Amniotic stem cell (primary cell): ENCODE data around the gene DCC.
"Not testable (repeated sequence)": the region's sequence is repeated elsewhere in the genome, so short reads cannot be mapped to it uniquely, and the experiment has no call there.

Experiments used
- DNase-seq: peaks from one replicate; lab custom pipeline; 2025; lab: John Stamatoyannopoulos, UW

DCC gene

GRCh38 chr18:53417003-53417402 lies 1077.0 kb downstream of the DCC start:
- no peak for DNase-seq

DNA sequence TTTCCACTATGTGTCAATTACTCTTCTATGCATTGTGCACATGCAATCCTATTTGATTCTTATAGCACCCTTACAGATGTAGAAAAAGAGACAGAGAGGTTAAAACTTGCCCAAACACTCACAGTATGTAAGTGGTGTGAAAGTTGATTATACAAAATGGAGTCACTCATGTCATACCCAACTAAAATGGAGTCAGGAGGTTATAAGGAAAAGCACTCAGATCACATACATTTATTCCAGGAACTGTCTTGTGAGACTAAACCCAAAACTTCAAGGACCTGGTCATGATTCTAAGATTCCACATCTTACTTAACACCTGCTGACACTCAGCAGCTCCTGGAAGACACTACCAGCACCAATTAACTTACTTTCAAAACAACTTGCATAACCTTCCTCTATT lies 1081.9 kb downstream of the DCC start:
- DNase-seq = no peak

- no peak for DNase-seq
These were observed 1082.9 kb downstream of the DCC start for GRCh38 chr18:53422896-53423295.

DNA sequence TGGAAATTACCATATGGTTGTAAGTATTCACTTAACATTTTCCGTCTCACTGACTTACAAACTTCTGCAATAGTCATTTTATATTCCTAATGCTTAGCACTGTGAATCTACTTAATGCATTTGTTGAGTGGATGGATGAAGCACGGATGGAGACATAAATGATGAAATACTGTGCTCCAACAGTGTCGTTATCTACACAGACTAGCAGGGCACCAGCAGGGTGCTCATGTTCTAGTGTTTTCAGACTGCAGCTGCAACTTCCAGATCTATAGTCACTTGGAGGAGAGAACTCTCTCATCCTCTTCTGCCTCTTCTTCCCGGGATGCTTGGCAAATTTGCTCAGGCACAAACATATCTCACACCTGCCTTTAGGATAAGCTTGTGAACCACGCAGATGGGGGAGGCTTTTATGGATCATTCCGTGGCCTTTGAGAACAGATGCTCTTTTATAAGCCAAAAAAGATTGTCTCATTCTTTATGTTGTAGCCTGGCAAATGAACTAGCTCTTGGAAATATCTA lies 1086.7 kb downstream of the DCC start:
- DNase-seq = no peak

DNA sequence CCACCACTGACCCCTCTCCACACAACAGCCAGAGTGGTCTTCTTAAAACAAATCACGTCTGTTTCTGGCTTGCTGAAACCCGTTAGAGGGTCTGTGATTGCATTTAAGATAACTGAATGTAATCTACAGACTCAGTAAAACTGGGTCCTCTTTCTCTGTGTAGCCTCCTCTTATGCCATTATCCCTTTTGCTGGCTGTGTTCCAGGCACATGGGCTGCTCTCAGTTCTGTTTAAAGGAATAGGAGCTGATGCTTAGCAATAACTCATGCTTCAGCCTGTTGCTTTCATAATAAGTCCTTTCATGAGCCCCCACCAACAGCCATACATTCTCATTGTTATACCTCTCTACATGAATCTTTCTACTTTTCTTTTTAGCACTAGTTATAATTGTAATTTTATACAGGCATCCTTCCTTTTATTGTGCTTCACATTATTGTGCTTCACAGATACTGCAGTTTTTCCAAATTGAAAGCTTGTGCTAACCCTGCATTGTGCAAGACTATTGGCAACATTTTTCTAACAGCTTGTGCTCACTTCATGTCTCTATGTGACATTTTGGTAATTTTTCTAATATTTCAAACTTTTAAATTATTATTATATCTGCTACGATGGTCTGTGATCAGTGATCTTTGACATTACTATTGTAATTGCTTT lies 1101.9 kb downstream of the DCC start:
- DNase-seq = no peak

GRCh38 chr18:53442415-53442783 lies 1102.4 kb downstream of the DCC start:
- DNase-seq = no peak

DNA sequence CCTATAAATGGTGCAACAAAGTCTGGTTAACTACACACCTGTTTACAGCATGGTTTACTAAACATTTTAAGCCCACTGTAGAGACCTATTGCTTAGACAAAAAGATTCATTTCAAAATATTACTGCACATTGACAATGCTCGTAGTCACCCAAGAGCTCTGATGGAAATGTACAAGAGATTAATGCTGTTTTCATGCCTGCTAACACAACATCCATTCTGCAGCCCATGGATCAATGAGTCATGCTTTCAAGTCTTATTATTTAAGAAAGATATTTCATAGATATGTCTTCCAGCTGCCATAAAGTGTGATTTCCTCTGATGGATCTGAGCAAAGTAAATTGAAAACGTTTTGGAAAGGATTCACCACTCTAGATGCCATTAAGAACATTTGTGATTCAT lies 1103.3 kb downstream of the DCC start:
- DNase-seq = no peak

DNA sequence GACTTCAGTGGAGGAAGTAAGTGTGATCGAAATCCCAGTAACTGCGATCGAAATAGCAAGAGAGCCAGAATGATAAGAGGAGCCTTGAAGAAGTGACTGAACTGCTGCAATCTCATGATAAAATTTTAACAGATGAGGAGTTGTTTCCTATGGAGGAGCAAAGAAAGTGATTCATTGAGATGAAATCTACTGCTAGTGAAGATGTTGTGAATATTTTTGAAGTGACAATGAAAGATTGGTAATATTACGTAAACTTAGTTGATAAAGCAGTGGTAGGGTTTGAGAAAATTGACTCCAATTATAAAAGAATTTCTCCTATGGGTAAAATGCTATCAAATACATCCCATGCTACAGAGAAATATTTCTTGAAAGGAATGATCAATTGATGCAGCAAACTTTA lies 1103.8 kb downstream of the DCC start:
- no peak for DNase-seq

- no peak for DNase-seq
These were observed 1111.9 kb downstream of the DCC start for GRCh38 chr18:53451902-53452301.

DNA sequence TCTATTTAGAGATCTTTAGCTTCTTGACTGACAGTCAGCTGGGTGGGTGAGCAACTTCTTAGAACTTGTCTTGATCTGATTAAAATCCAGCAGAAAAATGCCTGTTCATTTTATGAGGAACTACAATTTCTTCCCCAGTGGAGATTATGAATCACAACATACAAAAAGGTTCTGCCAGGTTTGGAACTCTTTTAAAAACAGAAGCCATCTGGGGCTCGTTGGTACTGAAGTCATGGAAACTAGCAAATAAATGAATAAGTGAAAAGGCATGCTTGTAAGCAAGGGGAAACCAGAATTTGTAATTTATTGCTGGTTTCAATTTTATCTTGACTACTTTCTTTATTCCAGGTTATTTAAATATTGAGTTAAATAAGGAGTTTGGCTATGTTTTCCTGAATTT lies 1117.1 kb downstream of the DCC start:
- DNase-seq = peak; percentile 39

DNA sequence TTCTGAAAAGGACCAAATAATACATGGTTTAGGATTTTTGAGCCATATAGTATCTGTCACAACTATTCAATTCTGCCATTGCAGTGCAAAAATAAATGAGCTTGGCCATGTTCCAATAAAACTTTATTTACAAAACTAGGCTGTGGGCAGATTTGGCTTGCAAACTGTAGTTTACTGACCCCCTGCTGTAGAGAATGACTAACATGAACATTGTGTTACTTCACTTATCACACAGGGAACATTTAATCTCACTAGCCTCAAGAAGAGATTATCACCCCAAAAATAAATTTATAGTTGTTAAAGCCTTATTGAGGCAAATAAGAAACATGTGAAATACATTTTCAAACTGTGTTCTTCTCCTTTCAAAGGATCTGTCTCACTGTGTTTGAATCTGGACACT lies 1118.3 kb downstream of the DCC start:
- DNase-seq = no peak

DNA sequence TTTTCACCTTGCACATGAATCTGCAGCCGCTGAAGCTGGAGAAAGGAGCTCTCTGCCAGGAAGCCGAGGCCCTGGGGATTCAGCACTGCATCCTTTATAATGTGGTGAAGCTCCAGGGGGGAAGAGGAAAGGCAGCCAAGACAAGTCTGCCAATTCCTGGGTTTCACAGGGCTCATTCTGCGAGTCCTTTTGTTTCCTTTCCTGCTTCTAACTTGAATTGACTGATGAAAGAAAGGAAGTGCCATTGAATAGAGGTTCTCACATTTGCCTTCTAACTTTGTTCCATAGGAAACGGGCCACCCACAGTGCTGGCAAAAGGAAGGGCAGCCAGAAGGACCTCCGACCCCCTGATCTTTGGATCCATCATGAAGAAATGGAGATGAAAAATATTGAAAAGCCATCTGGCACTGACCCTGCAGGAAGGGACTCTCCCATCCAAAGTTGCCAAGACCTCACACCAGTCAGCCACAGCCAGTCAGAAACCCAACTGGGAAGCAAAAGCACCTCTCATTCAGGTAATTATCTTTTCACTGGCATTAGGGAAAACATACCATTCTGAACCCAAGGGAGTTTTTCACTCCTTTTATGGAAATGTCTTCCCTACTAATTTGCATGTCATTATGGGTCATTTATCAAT lies 1119.1 kb downstream of the DCC start:
- DNase-seq = no peak

DNA sequence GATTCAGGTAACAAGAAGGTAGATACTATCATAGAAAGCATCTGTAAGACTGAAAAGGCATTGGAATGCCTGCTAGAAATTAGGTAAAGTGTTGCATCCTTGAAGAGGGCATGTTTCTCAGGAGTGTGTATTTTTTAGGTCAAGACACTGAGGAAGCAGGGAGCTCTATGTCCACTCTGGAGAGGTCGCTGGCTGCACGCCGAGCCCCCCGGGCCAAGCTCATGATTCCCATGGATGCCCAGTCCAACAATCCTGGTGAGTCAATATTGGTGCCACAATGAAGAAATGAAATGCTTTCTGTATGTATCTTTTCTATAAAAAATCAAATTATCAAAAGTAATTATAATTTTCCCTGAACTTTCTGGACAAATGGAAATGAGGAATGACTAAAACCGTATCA lies 1127.8 kb downstream of the DCC start:
- no peak for DNase-seq

DNA sequence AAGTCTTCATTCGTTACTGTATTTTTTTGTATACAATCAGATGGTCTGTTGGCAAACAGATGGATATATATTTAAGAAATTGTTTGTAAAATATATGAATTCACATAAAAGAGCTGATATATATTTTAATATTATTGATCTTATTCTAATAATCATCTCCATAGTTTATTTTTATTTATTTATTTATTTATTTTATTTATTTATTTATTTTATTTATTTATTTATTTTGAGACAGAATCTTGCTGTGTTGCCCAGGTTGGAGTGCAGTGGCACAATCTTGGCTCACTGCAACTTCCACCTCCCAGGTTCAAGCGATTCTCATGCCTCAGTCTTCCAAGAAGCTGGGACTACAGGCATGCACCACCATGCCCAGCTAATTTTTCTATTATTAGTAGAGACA lies 1128.2 kb downstream of the DCC start:
- DNase-seq = not testable (repeated sequence)

DNA sequence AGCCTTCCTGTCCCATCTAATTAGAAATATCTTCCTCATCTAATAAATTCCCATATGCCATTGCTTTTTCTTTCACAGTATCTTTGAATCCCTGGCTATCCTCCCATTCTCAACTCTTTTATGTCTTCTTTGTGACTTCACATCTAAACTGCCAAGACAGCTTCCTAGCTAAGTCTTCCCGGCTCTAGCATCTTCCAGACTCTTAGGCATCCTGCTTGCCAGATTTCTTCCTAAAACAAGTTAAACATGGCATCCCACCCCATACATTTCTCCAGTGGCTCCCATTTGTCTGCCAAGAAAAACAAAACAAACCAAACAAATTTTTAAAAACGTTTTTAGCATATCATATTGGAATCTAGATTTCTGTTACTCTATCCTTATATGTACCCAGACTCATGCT lies 1132.5 kb downstream of the DCC start:
- DNase-seq = no peak

GRCh38 chr18:53478155-53478554 lies 1138.2 kb downstream of the DCC start:
- no peak for DNase-seq

GRCh38 chr18:53486296-53486695 lies 1146.3 kb downstream of the DCC start:
- DNase-seq = no peak

GRCh38 chr18:53489266-53489665 lies 1149.3 kb downstream of the DCC start:
- peak; percentile 20 for DNase-seq

DNA sequence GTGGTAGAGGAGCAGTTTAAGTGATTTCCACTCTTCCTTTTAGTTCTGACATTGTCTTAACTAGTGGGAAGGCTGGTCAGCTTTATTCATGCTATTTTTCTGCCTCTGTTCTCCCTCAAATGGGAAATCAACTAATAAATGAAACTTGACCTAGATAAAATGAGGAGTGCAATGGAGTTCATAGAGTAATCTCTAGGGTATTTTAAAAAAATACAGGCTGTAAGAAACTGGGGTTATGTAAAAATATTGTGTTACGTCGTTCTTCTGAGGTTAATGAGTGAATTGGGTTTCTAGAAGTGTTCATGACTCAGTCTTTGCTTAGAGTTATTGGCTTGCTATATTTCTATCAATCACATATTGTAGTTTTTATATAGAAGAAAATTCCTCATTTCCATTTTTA lies 1150.0 kb downstream of the DCC start:
- DNase-seq = no peak

GRCh38 chr18:53496028-53496427 lies 1156.0 kb downstream of the DCC start:
- DNase-seq = no peak

- DNase-seq = no peak
These were observed 1164.0 kb downstream of the DCC start for GRCh38 chr18:53503914-53504441.

DNA sequence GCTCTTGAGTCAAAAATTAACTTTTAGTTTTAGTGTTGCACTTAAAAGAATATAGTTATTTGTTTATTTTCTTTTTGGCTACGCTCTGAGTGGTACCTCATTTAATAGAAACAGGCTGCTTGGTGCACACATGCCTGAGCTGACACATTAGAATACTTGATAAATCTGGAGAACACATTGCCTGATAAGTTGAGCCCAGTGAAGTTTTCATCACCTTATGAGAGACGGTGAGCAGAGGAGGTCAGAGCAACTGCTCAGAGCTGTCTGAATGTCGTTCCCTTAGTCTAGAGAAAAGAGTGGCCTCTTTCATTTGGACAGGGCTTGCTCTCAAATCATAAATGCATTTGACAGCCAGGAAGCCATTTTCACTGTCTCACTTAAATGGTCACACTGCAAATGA lies 1168.5 kb downstream of the DCC start:
- no peak for DNase-seq

GRCh38 chr18:53509886-53510285 lies 1169.9 kb downstream of the DCC start:
- DNase-seq = no peak

- not testable (repeated sequence) for DNase-seq
These were observed 1171.7 kb downstream of the DCC start for GRCh38 chr18:53511725-53512124.
